HCT116 (cell line): ENCODE results near the gene PHF21B. TPM values are rescaled to one million over a fixed set of nuclear protein-coding genes. Genes with fewer than 3 reads are reported as not detected.

Experiments
- ATAC-seq: fragments of 200-7000 bp; cut with Tn5 transposase; 2 replicates; pipeline ENCODE4 v1.9.1; 2020; ENCODE audit warnings: mild to moderate bottlenecking, moderate library complexity
- BruUV-seq: library from RNA; stranded (reverse); fragments of 400-500 nt; replicated peaks from 2 replicates; lab custom pipeline; 2021; lab: Mats Ljungman, UMichigan
- CTCF ChIA-PET: fragments of 300-600 bp; sonication (Branson Sonifier 250); formaldehyde crosslinking; loops from one replicate; lab custom pipeline; 2021; ENCODE audit warnings: antibody characterized with exemption; lab: Charles Lee
- POLR2A ChIA-PET: fragments of 300-600, 350-600 bp; sonication (Branson Sonifier 250); formaldehyde crosslinking; loops from one replicate; lab custom pipeline; 2021; ENCODE audit warnings: antibody characterized with exemption; lab: Charles Lee
- RAD21 ChIA-PET, 2 experiments: fragments of 300-600 bp; sonication (Branson Sonifier 250); formaldehyde crosslinking; loops; one replicate each; lab custom pipeline; 2023; ENCODE audit warnings: low total read pairs in 2 of 2; ENCODE audit not compliant: uncharacterized antibody in 2 of 2, unreplicated experiment in 2 of 2, low non-redundant PET in 1 of 2; lab: Charles Lee
- DNase-seq: peaks from one replicate; pipeline ENCODE4 v3.0.0-alpha.2; 2010; ENCODE audit warnings: low read depth, low spot score
- H2AFZ ChIP-seq: fragments of 200-600 bp; shearing (Covaris generic), sonication (generic); 2 replicates; pipeline ENCODE4 v1.6.1; 2017; ENCODE audit warnings: low read depth, mixed run types, mixed read lengths, antibody characterized with exemption, low read length; ENCODE audit not compliant: poor library complexity, severe bottlenecking
- H3K27ac ChIP-seq: 2 replicates; pipeline ENCODE4 v1.5.1; 2012; ENCODE audit warnings: low read depth, low read length
- H3K27me3 ChIP-seq: fragments of 200-600 bp; sonication (generic); 2 replicates; pipeline ENCODE4 v1.6.1; 2016; ENCODE audit warnings: mixed run types, low read length, mixed read lengths; ENCODE audit not compliant: insufficient read depth
- H3K36me3 ChIP-seq, 2 experiments: fragments of 200-500 bp in 1 of 2; fragments of 200-600 bp in 1 of 2; sonication (Bioruptor generic) in 1 of 2; sonication (generic) in 1 of 2; 2 replicates each; pipeline versions ENCODE4 v1.5.1 to v1.6.1; 2014 to 2016; ENCODE audit warnings: low read length in 2 of 2, inconsistent platforms in 1 of 2, mixed read lengths in 1 of 2, mixed run types in 1 of 2; ENCODE audit not compliant: insufficient read depth in 2 of 2, control insufficient read depth in 1 of 2
- H3K4me1 ChIP-seq, 2 experiments: fragments of 200-600 bp in 1 of 2; sonication (generic) in 1 of 2; 2 replicates each; pipeline versions ENCODE4 v1.5.1 to v1.6.1; 2012 to 2017; ENCODE audit warnings: low read length in 2 of 2, inconsistent platforms in 1 of 2, mild to moderate bottlenecking in 1 of 2, mixed read lengths in 1 of 2, mixed run types in 1 of 2, moderate library complexity in 1 of 2; ENCODE audit not compliant: insufficient read depth in 2 of 2, control insufficient read depth in 1 of 2
- H3K4me2 ChIP-seq: fragments of 200-600 bp; sonication (generic); 2 replicates; pipeline ENCODE4 v1.6.1; 2017; ENCODE audit warnings: mixed run types, low read length, mixed read lengths
- H3K4me3 ChIP-seq, 2 experiments: fragments of 200-600 bp in 1 of 2; sonication (generic) in 1 of 2; replicated peaks in 1 of 2; 2 replicates each; pipeline ENCODE4 v1.5.1; 2011 to 2016; ENCODE audit warnings: low read length in 2 of 2, control low read depth in 1 of 2, low read depth in 1 of 2, mild to moderate bottlenecking in 1 of 2, mixed read lengths in 1 of 2, mixed run types in 1 of 2
- H3K79me2 ChIP-seq: fragments of 200-600 bp; sonication (generic); 2 replicates; pipeline ENCODE4 v1.6.1; 2017; ENCODE audit warnings: mild to moderate bottlenecking, mixed run types, low read length, moderate library complexity, mixed read lengths; ENCODE audit not compliant: insufficient read depth
- H3K9ac ChIP-seq: fragments of 200-600 bp; sonication (generic); 2 replicates; pipeline ENCODE4 v1.6.1; 2016; ENCODE audit warnings: low read length, mixed read lengths
- H3K9me2 ChIP-seq: fragments of 200-600 bp; sonication (generic), shearing (Covaris generic); 2 replicates; pipeline ENCODE4 v1.6.1; 2017; ENCODE audit warnings: mixed run types, mild to moderate bottlenecking, moderate library complexity; ENCODE audit not compliant: insufficient read depth
- H3K9me3 ChIP-seq, 2 experiments: fragments of 200-500 bp in 1 of 2; fragments of 200-600 bp in 1 of 2; sonication (Bioruptor generic) in 1 of 2; sonication (generic) in 1 of 2; 2 replicates each; pipeline ENCODE4 v1.6.1; 2014 to 2017; ENCODE audit warnings: low read length in 2 of 2, mixed read lengths in 2 of 2, inconsistent platforms in 1 of 2, low read depth in 1 of 2, mild to moderate bottlenecking in 1 of 2, mixed run types in 1 of 2, moderate library complexity in 1 of 2; ENCODE audit not compliant: control insufficient read depth in 1 of 2, insufficient read depth in 1 of 2
- H4K20me1 ChIP-seq: fragments of 200-600 bp; sonication (generic), shearing (Covaris generic); 2 replicates; pipeline ENCODE4 v1.6.1; 2017; ENCODE audit warnings: mixed run types, mild to moderate bottlenecking, moderate library complexity; ENCODE audit not compliant: insufficient read depth
- CEBPB ChIP-seq: IDR thresholded peaks from 2 replicates; pipeline ENCODE4 v1.6.1; 2012; ENCODE audit warnings: low read depth
- CTCF ChIP-seq, 3 experiments: fragments of 200-600 bp in 1 of 3; sonication (generic) in 1 of 3; IDR thresholded peaks in 2 of 3; conservative IDR thresholded peaks in 1 of 3; 2 replicates each; pipeline ENCODE4 v1.5.1; 2012 to 2017; ENCODE audit warnings: low read depth in 2 of 3, low read length in 2 of 3, antibody characterized with exemption in 1 of 3, borderline replicate concordance in 1 of 3, control low read depth in 1 of 3, mild to moderate bottlenecking in 1 of 3, mixed read lengths in 1 of 3, mixed run types in 1 of 3, moderate library complexity in 1 of 3; ENCODE audit not compliant: insufficient read depth in 1 of 3
- EGR1 ChIP-seq: IDR thresholded peaks from 2 replicates; pipeline ENCODE4 v1.6.1; 2012; ENCODE audit warnings: low read depth
- ELF1 ChIP-seq: IDR thresholded peaks from 2 replicates; pipeline ENCODE4 v1.6.1; 2012; ENCODE audit warnings: low read depth, borderline replicate concordance
- EZH2phosphoT487 ChIP-seq: fragments of 200-600 bp; IDR thresholded peaks from 2 replicates; pipeline ENCODE4 v1.6.1; 2018; ENCODE audit warnings: antibody characterized with exemption, borderline replicate concordance
- JUND ChIP-seq: IDR thresholded peaks from 2 replicates; pipeline ENCODE4 v1.6.1; 2012
- MAX ChIP-seq: IDR thresholded peaks from 2 replicates; pipeline ENCODE4 v1.6.1; 2012
- POLR2A ChIP-seq: IDR thresholded peaks from 2 replicates; pipeline ENCODE4 v1.7.0; 2011; ENCODE audit warnings: borderline replicate concordance; ENCODE audit not compliant: insufficient read depth, insufficient read length; ENCODE audit errors: extremely low read depth
- RAD21 ChIP-seq: IDR thresholded peaks from 2 replicates; pipeline ENCODE4 v1.6.1; 2012; ENCODE audit warnings: low read depth, mild to moderate bottlenecking
- SIN3A ChIP-seq: IDR thresholded peaks from 2 replicates; pipeline ENCODE4 v1.6.1; 2012; ENCODE audit warnings: low read depth
- SP1 ChIP-seq: IDR thresholded peaks from 2 replicates; pipeline ENCODE4 v1.6.1; 2012; ENCODE audit warnings: low read depth
- SRF ChIP-seq: IDR thresholded peaks from 2 replicates; pipeline ENCODE4 v1.6.1; 2012; ENCODE audit warnings: low read depth
- TCF7L2 ChIP-seq: IDR thresholded peaks from 2 replicates; pipeline ENCODE4 v1.7.0; 2011; ENCODE audit warnings: borderline replicate concordance, inconsistent platforms; ENCODE audit not compliant: insufficient read depth, insufficient read length; ENCODE audit errors: extremely low read depth
- YY1 ChIP-seq: IDR thresholded peaks from 2 replicates; pipeline ENCODE4 v1.6.1; 2011; ENCODE audit warnings: low read length, low read depth, moderate library complexity, mild to moderate bottlenecking; ENCODE audit not compliant: insufficient replicate concordance; ENCODE audit errors: extremely low read depth
- ZBTB33 ChIP-seq: IDR thresholded peaks from 2 replicates; pipeline ENCODE4 v1.6.1; 2011; ENCODE audit warnings: mild to moderate bottlenecking, low read length, moderate library complexity; ENCODE audit not compliant: insufficient replicate concordance; ENCODE audit errors: extremely low read depth
- intact Hi-C: fragments of 100-400 bp; cut with micrococcal nuclease; formaldehyde crosslinking; loops from 2 replicates; pipeline ENCODE4 v1.10.0; 2022
- total RNA-seq: library from RNA; stranded (reverse); gene quantifications from one replicate; pipeline ENCODE4 v1.2.1, GENCODE V29; 2021; ENCODE audit not compliant: unreplicated experiment
- TF ChIP-seq, protein P1 (sequence below): IDR thresholded peaks from 2 replicates; pipeline ENCODE4 v1.6.1; 2012; ENCODE audit warnings: low read depth
- TF ChIP-seq, protein P2 (sequence below): IDR thresholded peaks from 2 replicates; pipeline ENCODE4 v1.6.1; 2012

Gene PHF21B
- total RNA-seq, 1 experiment from 2014 or later = not detected

DNA sequence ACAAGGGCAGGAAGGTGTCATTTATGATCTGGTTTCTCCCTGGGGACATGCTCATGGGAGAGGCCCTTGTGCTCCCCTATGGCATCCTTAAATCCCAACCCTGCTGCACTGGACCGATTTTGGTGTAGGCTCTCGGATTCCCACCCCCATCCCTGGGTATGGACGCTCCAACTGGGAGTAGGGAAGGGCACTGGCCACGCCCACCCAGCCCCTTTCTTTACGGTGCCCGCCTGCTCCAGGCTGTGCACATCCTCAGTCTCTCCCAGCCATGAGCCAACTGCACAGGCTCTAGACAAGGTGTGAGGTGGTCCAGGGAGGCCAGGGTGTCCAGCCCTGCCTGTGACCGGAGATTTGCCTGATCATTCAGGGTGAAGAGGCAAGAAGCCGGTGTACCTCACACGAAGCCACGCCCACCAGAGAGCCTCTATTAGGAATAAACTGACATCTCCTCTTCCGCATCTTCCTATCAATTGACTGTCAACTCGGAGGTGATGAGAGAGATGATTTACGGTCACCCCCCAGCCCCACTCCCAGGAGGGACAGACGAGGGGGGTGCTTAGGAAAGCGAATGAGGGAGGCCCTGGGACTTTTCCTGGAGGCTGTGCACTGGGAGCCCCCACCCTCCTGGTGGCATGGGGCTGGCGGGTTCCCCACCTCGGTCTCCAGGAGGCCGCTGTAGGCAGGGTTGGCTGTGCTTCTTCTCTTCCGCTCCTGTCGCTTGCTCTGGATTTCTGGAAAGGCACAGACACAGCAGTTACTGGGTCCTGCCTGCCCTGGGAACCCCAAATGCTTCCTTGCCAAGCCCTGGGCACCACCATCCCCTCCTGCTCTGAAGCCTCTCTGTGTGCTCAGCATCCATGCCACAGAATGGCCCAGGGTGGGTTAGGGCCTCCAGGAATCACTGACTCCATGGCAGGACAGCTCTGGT is 116.7 kb downstream of the PHF21B start:
- H3K79me2 ChIP-seq = no peaks in the 10 kb centered on the region
- H3K27me3 ChIP-seq = no peaks in the 10 kb centered on the region
- H3K27ac ChIP-seq = no peak overlapping the region
- H3K4me1 ChIP-seq = no peaks in the 10 kb centered on the region
- H3K4me2 ChIP-seq = no peak overlapping the region
- H3K4me3 ChIP-seq = no peak overlapping the region
- no TSS peak for BruUV-seq
- CTCF ChIA-PET = no interaction called here
- no peaks in the 10 kb centered on the region for H3K36me3 ChIP-seq
- DNase-seq = no peak
- ATAC-seq = no peak
- POLR2A ChIA-PET = no interaction called here
- TF ChIP-seq ELF1 (no peak), SP1 (no peak), SRF (no peak), CTCF (IDR thresholded peaks at IDR 0.05 in 2 of 3, conservative IDR thresholded peaks at IDR 0.05 in 1 of 3; ENCODE audit: borderline replicate concordance in 1 of 3, insufficient read depth in 1 of 3, low read depth in 2 of 3, low read length in 2 of 3) (no peak), ZBTB33 (no peak), YY1 (no peak), EGR1 (no peak), TCF7L2 (no peak), POLR2A (no peak), RAD21 (no peak), CEBPB (no peak), SIN3A (no peak), EZH2phosphoT487 (no peak), MAX (no peak), JUND (no peak)
- TF ChIP-seq, protein P1, sequence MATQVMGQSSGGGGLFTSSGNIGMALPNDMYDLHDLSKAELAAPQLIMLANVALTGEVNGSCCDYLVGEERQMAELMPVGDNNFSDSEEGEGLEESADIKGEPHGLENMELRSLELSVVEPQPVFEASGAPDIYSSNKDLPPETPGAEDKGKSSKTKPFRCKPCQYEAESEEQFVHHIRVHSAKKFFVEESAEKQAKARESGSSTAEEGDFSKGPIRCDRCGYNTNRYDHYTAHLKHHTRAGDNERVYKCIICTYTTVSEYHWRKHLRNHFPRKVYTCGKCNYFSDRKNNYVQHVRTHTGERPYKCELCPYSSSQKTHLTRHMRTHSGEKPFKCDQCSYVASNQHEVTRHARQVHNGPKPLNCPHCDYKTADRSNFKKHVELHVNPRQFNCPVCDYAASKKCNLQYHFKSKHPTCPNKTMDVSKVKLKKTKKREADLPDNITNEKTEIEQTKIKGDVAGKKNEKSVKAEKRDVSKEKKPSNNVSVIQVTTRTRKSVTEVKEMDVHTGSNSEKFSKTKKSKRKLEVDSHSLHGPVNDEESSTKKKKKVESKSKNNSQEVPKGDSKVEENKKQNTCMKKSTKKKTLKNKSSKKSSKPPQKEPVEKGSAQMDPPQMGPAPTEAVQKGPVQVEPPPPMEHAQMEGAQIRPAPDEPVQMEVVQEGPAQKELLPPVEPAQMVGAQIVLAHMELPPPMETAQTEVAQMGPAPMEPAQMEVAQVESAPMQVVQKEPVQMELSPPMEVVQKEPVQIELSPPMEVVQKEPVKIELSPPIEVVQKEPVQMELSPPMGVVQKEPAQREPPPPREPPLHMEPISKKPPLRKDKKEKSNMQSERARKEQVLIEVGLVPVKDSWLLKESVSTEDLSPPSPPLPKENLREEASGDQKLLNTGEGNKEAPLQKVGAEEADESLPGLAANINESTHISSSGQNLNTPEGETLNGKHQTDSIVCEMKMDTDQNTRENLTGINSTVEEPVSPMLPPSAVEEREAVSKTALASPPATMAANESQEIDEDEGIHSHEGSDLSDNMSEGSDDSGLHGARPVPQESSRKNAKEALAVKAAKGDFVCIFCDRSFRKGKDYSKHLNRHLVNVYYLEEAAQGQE = no peak
- TF ChIP-seq, protein P2, sequence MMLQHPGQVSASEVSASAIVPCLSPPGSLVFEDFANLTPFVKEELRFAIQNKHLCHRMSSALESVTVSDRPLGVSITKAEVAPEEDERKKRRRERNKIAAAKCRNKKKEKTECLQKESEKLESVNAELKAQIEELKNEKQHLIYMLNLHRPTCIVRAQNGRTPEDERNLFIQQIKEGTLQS = no peak
- intact Hi-C loops = no loop called here
- no peak overlapping the region for H2AFZ ChIP-seq
- H4K20me1 ChIP-seq = no peaks in the 10 kb centered on the region
- H3K9me3 ChIP-seq = no peaks in the 10 kb centered on the region
- RAD21 ChIA-PET = no interaction called here
- H3K9me2 ChIP-seq = no peaks in the 10 kb centered on the region
- H3K9ac ChIP-seq = no peak overlapping the region
